ENCODE results near the gene SH3PXD2A. TPM values are rescaled to one million over a fixed set of nuclear protein-coding genes. Genes with fewer than 3 reads are reported as not detected.

SH3PXD2A gene
- polyA plus RNA-seq, 1 experiment = 50.2 TPM

DNA sequence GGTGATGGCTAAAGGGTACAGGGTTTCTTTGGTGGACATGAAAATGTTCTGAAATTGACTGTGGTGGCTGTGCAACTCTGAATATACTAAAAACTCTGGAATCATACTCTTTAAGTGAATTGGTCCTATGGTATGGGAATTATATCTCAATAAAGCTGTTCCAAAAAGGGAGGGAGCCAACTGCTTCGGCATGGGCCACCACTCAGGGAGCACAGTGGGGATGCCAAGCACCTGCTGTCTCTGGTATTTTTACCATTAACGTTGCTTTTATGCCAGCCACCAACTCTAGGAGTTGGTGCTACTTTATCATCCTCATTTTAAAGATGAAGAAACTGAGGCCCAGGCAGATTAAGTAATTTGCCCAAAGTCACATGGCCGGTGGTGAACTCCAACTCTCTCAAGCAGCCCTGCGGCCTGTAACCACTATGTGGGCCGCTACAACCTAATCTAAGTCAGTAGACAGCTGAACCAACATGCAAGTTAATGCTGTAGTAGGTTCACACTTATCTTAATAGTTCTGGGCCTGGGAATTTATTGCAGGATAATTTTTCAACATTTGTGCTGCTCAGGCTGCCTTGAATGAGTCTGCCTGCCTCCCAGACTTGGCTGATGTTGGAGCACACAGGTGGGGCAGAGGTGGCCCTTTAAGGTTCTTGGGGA is 20.8 kb downstream of the SH3PXD2A start:
- no peak overlapping the region for H3K4me3 ChIP-seq (ENCODE audit: low read depth, low read length)
- H3K27me3 ChIP-seq (ENCODE audit: control insufficient read depth, insufficient read depth, low read length) = no peaks in the 10 kb centered on the region
- TF ChIP-seq, protein P1, sequence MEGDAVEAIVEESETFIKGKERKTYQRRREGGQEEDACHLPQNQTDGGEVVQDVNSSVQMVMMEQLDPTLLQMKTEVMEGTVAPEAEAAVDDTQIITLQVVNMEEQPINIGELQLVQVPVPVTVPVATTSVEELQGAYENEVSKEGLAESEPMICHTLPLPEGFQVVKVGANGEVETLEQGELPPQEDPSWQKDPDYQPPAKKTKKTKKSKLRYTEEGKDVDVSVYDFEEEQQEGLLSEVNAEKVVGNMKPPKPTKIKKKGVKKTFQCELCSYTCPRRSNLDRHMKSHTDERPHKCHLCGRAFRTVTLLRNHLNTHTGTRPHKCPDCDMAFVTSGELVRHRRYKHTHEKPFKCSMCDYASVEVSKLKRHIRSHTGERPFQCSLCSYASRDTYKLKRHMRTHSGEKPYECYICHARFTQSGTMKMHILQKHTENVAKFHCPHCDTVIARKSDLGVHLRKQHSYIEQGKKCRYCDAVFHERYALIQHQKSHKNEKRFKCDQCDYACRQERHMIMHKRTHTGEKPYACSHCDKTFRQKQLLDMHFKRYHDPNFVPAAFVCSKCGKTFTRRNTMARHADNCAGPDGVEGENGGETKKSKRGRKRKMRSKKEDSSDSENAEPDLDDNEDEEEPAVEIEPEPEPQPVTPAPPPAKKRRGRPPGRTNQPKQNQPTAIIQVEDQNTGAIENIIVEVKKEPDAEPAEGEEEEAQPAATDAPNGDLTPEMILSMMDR (IDR thresholded peaks at IDR 0.05; ENCODE audit: insufficient read depth, low read depth, low read length) = no peak
- POLR2A ChIA-PET = no interaction called here
- CTCF ChIA-PET = interaction anchor here (0.7 to 2.6 kb wide), 2 partner anchors 13 to 14 kb away, joined by 3 to 10 read pairs; no protein-coding TSS in a partner anchor
- no peak for DNase-seq (ENCODE audit: low read depth)
- H3K36me3 ChIP-seq (ENCODE audit: control insufficient read depth, insufficient read depth, low read length) = no peaks in the 10 kb centered on the region

DNA sequence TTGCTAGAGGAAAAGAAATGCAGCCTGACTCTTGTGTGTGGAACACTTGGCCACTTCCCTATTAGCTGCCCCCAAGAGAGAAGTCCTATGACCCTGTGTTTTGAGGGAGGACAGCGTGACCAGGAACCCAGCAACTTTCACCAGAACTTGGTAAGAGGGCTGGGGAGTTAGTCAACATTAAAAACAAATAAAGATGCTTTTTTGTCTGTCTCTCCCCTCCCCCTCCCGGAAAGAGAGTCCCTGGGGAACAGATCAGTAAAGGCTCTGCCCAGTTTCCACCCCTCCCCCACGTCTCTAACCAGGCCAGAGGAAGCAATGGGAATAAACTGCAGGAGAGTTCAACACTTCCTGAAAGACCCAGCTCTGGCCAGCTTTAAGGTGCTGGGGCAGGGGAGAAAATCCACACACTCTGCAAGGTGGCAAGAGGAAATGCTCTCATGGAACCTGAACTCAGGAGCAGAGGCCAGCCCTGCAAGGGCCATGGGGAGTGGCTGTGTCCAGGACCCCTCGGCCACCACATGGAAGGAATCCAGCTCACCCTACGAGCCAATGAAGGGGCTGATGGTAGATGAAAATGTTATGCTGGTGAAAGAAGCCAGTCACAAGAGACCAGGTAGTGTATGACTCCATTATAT is 21.5 kb downstream of the SH3PXD2A start:
- no peaks in the 10 kb centered on the region for H3K27me3 ChIP-seq (ENCODE audit: control insufficient read depth, insufficient read depth, low read length)
- DNase-seq (ENCODE audit: low read depth) = no peak
- no peaks in the 10 kb centered on the region for H3K36me3 ChIP-seq (ENCODE audit: control insufficient read depth, insufficient read depth, low read length)
- TF ChIP-seq, protein P1 (IDR thresholded peaks at IDR 0.05; ENCODE audit: insufficient read depth, low read depth, low read length) = no peak
- no peak overlapping the region for H3K4me3 ChIP-seq (ENCODE audit: low read depth, low read length)
- CTCF ChIA-PET = interaction anchor here (1.3 to 2.6 kb wide), 2 partner anchors 14 to 52 kb away, joined by 3 to 10 read pairs; no protein-coding TSS in a partner anchor
- POLR2A ChIA-PET = no interaction called here

DNA sequence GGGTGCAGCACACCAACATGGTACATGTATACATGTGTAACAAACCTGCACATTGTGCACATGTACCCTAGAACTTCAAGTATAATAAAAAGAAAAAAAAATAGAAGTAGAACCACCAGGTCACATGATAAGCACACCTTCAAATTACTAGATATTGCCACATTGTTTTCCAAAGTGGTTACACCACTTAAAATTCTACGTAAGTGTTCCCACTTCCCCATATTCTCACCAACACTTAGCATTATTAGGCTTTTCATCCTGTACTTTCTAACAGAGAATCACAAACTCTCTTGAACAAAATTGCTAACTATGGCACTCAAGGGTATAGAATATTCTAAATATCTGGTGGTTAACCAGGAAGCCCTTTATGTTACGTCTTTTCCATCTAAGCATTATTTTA is 22.6 kb downstream of the SH3PXD2A start:
- Histone ChIP-seq H3K36me3 (ENCODE audit: control insufficient read depth, insufficient read depth, low read length) (no peaks in the 10 kb centered on the region), H3K27me3 (ENCODE audit: control insufficient read depth, insufficient read depth, low read length) (no peaks in the 10 kb centered on the region), H3K4me3 (ENCODE audit: low read depth, low read length) (no peak overlapping the region)
- ChIA-PET CTCF (interaction anchor here (1.3 to 2.6 kb wide), 2 partner anchors 15 to 51 kb away, joined by 3 to 10 read pairs; no protein-coding TSS in a partner anchor), POLR2A (no interaction called here)
- DNase-seq (ENCODE audit: low read depth) = no peak
- TF ChIP-seq, protein P1 (IDR thresholded peaks at IDR 0.05; ENCODE audit: insufficient read depth, low read depth, low read length) = no peak

DNA sequence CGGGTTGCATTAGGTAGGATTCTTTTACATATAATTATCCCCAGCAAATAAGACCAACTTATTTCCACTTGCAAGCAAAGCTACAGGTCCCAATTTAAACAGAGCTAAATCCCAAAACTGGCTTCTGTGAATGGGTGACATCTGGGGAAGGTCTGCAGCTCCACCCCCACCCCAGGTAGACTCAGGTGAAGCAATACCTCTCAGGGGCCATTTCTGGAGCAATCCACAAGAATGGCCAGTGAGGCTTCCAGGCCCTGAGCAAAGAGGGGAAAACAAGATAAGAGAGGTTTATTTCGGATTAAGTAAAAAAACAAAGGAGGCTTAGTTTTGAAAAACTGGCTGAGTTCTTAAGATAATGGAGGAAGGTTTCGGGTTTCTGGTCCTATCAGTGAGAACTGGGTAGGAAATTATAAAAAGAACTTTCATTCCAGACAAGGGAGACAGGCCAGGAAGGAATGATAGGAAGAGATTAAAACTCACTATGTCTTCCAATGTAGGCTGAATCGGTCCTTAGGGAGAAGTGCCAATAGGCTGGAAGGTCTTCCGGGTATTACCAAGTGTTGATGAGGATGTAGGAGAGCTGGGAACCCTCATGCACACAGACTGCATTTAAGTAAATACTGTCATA is 25.4 kb downstream of the SH3PXD2A start:
- no peak overlapping the region for H3K4me3 ChIP-seq (ENCODE audit: low read depth, low read length)
- ChIA-PET CTCF (interaction anchor here (1.0 kb wide), 1 partner anchor 18 kb away, joined by 3 read pairs; no protein-coding TSS in a partner anchor), POLR2A (no interaction called here)
- no peaks in the 10 kb centered on the region for H3K36me3 ChIP-seq (ENCODE audit: control insufficient read depth, insufficient read depth, low read length)
- TF ChIP-seq, protein P1 (IDR thresholded peaks at IDR 0.05; ENCODE audit: insufficient read depth, low read depth, low read length) = no peak
- no peaks in the 10 kb centered on the region for H3K27me3 ChIP-seq (ENCODE audit: control insufficient read depth, insufficient read depth, low read length)
- no peak for DNase-seq (ENCODE audit: low read depth)

DNA sequence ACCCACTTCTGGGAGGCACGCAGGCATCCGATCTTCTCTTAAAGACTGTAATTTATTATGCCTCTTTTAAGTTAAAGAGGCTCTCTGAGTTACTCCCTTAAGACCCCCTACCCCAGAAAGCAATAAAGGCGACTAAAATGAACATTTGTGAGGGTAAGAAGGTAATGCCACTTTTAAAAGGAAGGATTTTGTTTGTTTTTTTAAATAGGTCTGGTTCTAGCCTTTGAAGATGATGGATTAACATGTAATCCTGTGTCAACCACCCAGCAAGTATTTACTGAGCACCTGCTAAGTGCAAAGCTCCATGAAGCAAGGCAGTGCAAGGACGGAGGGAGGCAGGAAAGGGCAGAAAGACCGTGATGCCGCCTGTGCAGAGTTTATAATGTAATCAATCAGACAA is 26.1 kb downstream of the SH3PXD2A start:
- Histone ChIP-seq H3K4me3 (ENCODE audit: low read depth, low read length) (no peak overlapping the region), H3K36me3 (ENCODE audit: control insufficient read depth, insufficient read depth, low read length) (no peaks in the 10 kb centered on the region), H3K27me3 (ENCODE audit: control insufficient read depth, insufficient read depth, low read length) (no peaks in the 10 kb centered on the region)
- ChIA-PET POLR2A (no interaction called here), CTCF (interaction anchor here (1.0 to 2.1 kb wide), 2 partner anchors 10 to 19 kb away, joined by 3 to 5 read pairs; no protein-coding TSS in a partner anchor)
- TF ChIP-seq, protein P1 (IDR thresholded peaks at IDR 0.05; ENCODE audit: insufficient read depth, low read depth, low read length) = no peak
- DNase-seq (ENCODE audit: low read depth) = no peak

Measured in BJ (cell line).